Measurements from ENCODE around the gene RAB3D. TPM values are rescaled to one million over a fixed set of nuclear protein-coding genes. Genes with fewer than 3 reads are reported as not detected.
"Not testable (repeated sequence)": the region's sequence is repeated elsewhere in the genome, so short reads cannot be mapped to it uniquely, and the experiment has no call there.

RAB3D gene
- total RNA-seq, 1 donor from 2014 or later: 53.6 TPM

- TF ChIP-seq CTCF (IDR thresholded peaks at IDR 0.05): no peak
- peaks cover 20% of the 10 kb centered on the region for H3K4me1 ChIP-seq
- H3K36me3 ChIP-seq: peaks cover 52% of the 10 kb centered on the region
- ATAC-seq (no peak), DNase-seq (no peak)
- H3K4me3 ChIP-seq: peak overlapping the region; percentile 92
- intact Hi-C loops (cut with DNase I): no loop called here
- peak overlapping the region; percentile 81 for H3K27ac ChIP-seq
- no peaks in the 10 kb centered on the region for H3K27me3 ChIP-seq (ENCODE audit: low read depth)
- no peaks in the 10 kb centered on the region for H3K9me3 ChIP-seq
Measured at GRCh38 chr19:11338121-11338520, 1.3 kb downstream of the RAB3D start.

- Histone ChIP-seq H3K9me3 (no peaks in the 10 kb centered on the region), H3K4me3 (no peak overlapping the region), H3K36me3 (peaks cover 54% of the 10 kb centered on the region), H3K4me1 (peaks cover 20% of the 10 kb centered on the region), H3K27ac (no peak overlapping the region), H3K27me3 (ENCODE audit: low read depth) (no peaks in the 10 kb centered on the region)
- ATAC-seq (no peak), DNase-seq (no peak)
- TF ChIP-seq CTCF (IDR thresholded peaks at IDR 0.05): no peak
- intact Hi-C loops (cut with DNase I): no loop called here
Measured at GRCh38 chr19:11337080-11337479, 2.4 kb downstream of the RAB3D start.

- H3K27ac ChIP-seq: no peak overlapping the region
- no peak overlapping the region for H3K4me3 ChIP-seq
- H3K36me3 ChIP-seq: peaks cover 62% of the 10 kb centered on the region
- H3K9me3 ChIP-seq: no peaks in the 10 kb centered on the region
- TF ChIP-seq CTCF (IDR thresholded peaks at IDR 0.05): no peak
- no peaks in the 10 kb centered on the region for H3K27me3 ChIP-seq (ENCODE audit: low read depth)
- peaks cover 20% of the 10 kb centered on the region for H3K4me1 ChIP-seq
- intact Hi-C loops (cut with DNase I): no loop called here
- DNase-seq (no peak), ATAC-seq (no peak)
Measured at GRCh38 chr19:11335449-11336146, 3.9 kb downstream of the RAB3D start.

- ATAC-seq; DNase-seq; H3K27me3 ChIP-seq (ENCODE audit: low read depth); H3K27ac ChIP-seq; H3K9me3 ChIP-seq; H3K4me3 ChIP-seq; intact Hi-C loops (cut with DNase I): not testable (repeated sequence)
- Histone ChIP-seq H3K36me3 (peaks cover 78% of the 10 kb centered on the region), H3K4me1 (peaks cover 11% of the 10 kb centered on the region)
Measured at GRCh38 chr19:11333838-11334237, 5.6 kb downstream of the RAB3D start.

- H3K4me3 ChIP-seq: no peak overlapping the region
- H3K27me3 ChIP-seq (ENCODE audit: low read depth): no peaks in the 10 kb centered on the region
- DNase-seq: no peak
- H3K9me3 ChIP-seq: no peaks in the 10 kb centered on the region
- intact Hi-C loops (cut with DNase I): no loop called here
- ATAC-seq: no peak
- H3K27ac ChIP-seq: no peak overlapping the region
- H3K4me1 ChIP-seq: peaks cover under 1% of the 10 kb centered on the region
- peaks cover 88% of the 10 kb centered on the region for H3K36me3 ChIP-seq
- no peak for TF ChIP-seq CTCF (IDR thresholded peaks at IDR 0.05)
Measured at GRCh38 chr19:11332822-11333221, 6.6 kb downstream of the RAB3D start.

- Histone ChIP-seq H3K9me3 (no peaks in the 10 kb centered on the region), H3K36me3 (peaks cover 96% of the 10 kb centered on the region), H3K4me3 (no peak overlapping the region), H3K27me3 (ENCODE audit: low read depth) (no peaks in the 10 kb centered on the region), H3K4me1 (no peaks in the 10 kb centered on the region), H3K27ac (no peak overlapping the region)
- TF ChIP-seq CTCF (IDR thresholded peaks at IDR 0.05): no peak
- DNase-seq (no peak), ATAC-seq (peak in 1 of 2 donors; percentile 26)
- intact Hi-C loops (cut with DNase I): no loop called here
Measured at GRCh38 chr19:11331502-11331901, 8.0 kb downstream of the RAB3D start.
